Central memory CD4-positive, alpha-beta T cell (primary cell): ENCODE results near the gene NDUFS2.
"Not testable (repeated sequence)": the region's sequence is repeated elsewhere in the genome, so short reads cannot be mapped to it uniquely, and the experiment has no call there.

ENCODE experiments used
- DNase-seq: peaks from one replicate; pipeline ENCODE4 v3.0.0; 2022

Gene NDUFS2

GRCh38 chr1:161255955-161256520 lies 53.9 kb downstream of the NDUFS2 start:
- not testable (repeated sequence) for DNase-seq

GRCh38 chr1:161257109-161257508 lies 54.9 kb downstream of the NDUFS2 start:
- DNase-seq: not testable (repeated sequence)

DNA sequence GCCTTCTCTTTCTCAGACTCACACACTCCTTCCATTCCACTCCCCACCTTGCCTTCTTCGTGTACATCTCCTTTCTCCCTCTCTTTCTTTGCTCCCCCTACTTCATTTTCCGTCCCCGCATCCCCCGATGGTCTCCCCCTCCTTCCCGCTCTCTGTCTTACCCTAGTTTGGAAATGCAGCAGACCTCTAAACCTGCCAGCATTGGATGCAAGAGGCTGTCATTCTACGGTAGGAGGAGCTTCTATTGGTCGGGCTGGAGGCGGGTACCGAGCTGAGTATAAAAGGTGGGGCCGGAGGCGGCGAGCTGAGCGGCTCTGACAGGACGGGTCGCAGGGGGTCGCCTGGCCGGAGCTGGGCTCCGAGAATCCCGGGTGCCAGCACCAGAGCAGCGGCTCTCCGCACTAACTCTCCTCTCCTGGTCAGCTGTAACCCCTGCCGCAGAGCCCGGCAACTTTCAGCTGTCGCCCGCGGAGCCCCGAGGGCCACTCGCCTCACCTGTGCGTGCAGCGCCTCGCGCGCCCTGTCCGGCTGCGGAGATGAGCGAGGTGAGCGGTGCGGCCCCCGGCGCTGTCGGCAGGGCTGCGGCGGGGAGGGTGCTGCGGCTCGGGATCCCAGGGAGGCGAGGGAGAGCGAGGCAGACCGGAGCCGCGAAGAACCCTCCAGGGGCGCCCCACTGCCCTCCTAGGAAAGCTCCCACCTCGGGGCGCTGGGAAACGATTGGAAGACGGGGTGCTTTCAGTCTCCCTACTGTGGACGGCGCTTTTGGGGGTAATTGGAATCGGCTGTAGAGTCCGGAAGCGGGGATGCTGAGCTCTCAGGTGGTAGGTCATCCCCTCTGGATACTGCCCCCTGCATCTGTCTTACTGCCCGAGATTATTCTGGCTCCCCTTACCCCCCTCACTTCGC lies 56.5 kb downstream of the NDUFS2 start, which contains the start of gene PCP4L1:
TSS of gene PCP4L1 (plus strand) at position 307 of the 906 bp plus-strand sequence. CDS start at position 537, 230 bp downstream.
- DNase-seq: peak; percentile 5

DNA sequence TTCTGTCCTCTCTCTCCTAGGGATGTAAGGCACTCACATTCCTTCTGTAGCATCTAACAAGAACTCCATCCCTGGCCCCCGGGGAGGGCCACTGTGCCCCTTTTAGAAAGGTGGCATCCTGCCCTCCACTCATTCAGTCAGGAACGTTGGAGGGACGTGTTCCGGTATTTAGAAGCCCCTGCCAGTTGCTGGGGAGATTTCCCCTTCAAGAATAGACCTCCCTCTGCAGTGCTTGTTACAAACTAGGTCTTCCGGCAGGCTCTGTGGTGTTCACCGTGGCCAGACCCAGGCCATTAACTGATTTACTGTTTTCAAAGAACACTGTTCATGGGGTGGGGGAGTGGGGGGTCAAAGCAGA lies 57.2 kb downstream of the NDUFS2 start:
- no peak for DNase-seq

GRCh38 chr1:161259765-161260164 lies 57.6 kb downstream of the NDUFS2 start:
- DNase-seq: no peak

DNA sequence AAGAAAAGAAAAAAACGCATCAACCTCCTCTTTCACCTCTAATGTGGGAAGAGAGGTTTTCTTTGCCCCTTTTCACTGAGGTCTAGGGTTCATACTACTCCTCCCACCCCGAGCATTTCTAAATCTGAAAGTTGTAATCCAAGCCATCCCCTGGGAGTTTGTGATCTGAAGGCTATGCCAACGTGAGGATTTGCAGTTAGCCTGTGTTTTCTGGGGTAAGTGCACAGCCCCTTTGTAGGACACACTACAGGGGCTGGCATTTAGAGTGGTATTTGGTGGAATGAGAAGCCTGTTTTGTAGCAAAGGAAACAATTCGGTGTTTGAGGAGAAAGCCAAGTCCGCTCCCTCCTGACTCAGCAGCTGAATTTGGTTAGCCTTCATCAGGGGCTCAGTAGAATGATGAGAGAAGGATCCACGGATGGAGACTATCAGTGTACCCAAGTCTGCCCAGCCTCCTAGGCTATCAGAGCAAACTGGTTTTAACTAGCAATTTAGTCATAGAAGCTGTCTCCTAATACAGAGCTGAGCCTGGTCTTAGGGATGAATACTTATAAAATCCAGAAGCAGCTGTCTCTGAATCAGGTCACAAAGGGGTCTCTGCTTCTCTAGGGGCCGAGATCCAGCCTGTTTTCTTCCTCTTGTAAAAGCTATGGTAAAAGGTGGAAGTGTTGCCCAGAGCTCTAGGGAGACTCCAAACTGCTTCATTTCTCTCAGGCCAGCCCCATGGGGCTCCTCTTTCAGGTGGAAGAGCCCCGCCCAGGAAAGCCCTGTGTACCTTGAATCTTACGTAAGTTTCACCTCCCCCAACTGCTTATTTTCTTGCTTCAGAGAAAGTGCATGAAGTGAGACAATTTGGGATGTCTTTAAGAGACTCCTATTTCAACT lies 58.5 kb downstream of the NDUFS2 start:
- DNase-seq: no peak

- DNase-seq: no peak
Observed at GRCh38 chr1:161261261-161262235, 59.4 kb downstream of the NDUFS2 start.
